HL-60/S4 (cell line): Measurements from ENCODE around the gene ANKZF1.
"Not testable (repeated sequence)": the region's sequence is repeated elsewhere in the genome, so short reads cannot be mapped to it uniquely, and the experiment has no call there.

Experiments used
- in situ Hi-C: fragments of 300-500 bp; cut with MboI; formaldehyde crosslinking; loops from 2 replicates; pipeline ENCODE4 v1.14.3; 2022; ENCODE audit warnings: low sequenced_read_pairs

The ANKZF1 gene

DNA sequence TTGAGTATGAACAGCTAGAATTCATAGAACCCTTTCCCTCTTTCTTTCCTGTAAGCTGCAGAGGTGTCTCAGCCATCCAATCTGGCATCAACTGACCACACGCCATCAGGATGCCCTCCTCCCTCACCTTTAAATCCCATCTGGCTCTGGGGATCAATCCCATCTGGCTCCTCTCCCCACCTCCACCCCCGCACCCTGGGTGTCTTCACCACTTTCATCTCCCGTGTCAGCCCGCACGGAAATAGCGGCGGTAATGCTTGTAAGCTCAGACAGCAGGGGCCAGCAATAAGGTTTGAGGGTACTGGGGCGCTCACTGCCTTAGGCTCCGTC is 22.9 kb downstream of the ANKZF1 start:
- in situ Hi-C loops, result no loop called here

GRCh38 chr2:219252900-219253752 is 23.5 kb downstream of the ANKZF1 start, which contains the start of gene TUBA4B:
Gene TUBA4B, plus strand, starts transcription at chr2:219253243. Its CDS starts 165 bp downstream, at chr2:219253408.
- in situ Hi-C loops, result no loop called here

GRCh38 chr2:219253753-219254589 is 24.4 kb downstream of the ANKZF1 start, which contains the start of gene TUBA4A:
Gene TUBA4A, minus strand, starts transcription at chr2:219253918. Its CDS starts 60 bp downstream, at chr2:219253858.
- in situ Hi-C loops, result no loop called here

GRCh38 chr2:219254590-219255201 is 25.1 kb downstream of the ANKZF1 start:
- in situ Hi-C loops, result no loop called here

- in situ Hi-C loops, result not testable (repeated sequence)
Measured at GRCh38 chr2:219258942-219259341, 29.3 kb downstream of the ANKZF1 start.

- in situ Hi-C loops, result no loop called here
Measured at GRCh38 chr2:219261024-219261855, 31.6 kb downstream of the ANKZF1 start.

DNA sequence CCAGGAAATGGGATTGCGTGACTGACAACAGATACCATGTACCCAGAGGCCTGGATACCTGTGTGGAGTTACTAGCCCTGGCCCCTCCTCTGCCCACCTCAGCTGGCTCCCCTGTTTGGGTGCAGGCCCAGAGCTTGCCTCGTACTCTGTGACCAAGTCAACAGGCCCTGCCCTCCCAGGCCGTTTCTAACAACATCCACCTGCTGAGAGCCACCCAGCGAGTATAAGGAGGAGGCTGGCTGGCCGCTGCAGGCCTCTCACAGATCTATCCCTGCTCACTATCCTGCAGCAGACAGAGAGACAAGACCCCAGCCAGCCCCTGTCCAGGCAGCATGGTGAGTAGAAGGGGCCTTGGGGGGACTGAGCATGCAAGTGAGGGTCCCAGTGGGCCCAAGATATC is 36.6 kb downstream of the ANKZF1 start:
- in situ Hi-C loops, result no loop called here

DNA sequence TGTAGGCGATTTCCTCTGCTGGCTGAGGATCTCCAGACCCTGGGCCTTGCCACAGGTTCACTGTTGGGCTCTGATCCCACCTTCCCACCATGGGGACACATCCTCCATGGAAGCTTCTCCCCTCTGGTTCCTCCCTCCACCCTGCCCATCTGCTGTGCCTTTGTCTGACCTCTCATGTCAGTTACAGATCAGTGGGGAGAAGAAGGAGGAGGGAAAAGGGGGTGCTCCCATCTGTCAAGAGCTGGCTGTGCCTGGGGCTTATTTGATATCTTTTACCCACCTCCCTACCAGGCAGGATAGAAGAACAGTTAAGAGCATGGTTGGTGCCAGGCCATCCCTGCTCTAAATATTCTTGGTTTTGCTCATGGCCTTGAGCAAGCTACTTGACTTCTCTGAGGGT is 37.3 kb downstream of the ANKZF1 start:
- in situ Hi-C loops, result no loop called here

GRCh38 chr2:219268294-219268693 is 38.7 kb downstream of the ANKZF1 start:
- in situ Hi-C loops, result no loop called here

DNA sequence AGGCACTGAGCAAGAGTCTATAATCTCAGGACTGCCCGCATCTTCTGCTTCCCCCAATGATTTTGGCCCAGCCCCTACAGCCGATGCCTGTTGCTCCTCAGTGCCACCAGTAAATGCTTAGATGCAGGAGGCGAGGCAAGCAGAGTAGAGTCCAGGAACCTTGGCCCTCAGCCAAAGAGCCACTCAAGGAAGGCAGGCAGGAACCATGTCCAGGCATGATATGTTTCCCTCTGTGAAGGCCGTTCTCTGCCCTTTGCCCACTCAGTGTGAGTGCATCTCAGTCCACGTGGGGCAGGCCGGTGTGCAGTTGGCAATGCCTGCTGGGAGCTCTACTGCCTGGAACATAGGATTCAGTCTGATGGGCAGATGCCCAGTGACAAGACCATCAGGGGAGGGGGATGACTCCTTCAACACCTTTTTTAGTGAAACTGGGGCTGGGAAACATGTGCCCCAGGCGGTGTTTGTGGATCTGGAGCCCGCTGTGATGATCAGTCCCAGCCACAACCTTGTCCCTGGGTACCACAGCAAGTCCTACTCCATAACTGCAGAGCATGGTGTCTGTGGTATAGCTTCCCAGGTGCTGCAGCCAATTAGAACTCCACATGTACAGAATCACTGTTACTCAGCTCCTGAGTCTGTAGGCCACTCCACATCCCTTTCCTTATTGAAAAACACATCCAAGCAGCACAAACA is 39.9 kb downstream of the ANKZF1 start:
- in situ Hi-C loops, result loop anchor here (10.0 kb wide), 1 partner anchor 105 kb away; the partner anchor contains the start of gene NHEJ1

GRCh38 chr2:219270055-219270372 is 40.4 kb downstream of the ANKZF1 start:
- in situ Hi-C loops, result loop anchor here (10.0 kb wide), 1 partner anchor 105 kb away; the partner anchor contains the start of gene NHEJ1

DNA sequence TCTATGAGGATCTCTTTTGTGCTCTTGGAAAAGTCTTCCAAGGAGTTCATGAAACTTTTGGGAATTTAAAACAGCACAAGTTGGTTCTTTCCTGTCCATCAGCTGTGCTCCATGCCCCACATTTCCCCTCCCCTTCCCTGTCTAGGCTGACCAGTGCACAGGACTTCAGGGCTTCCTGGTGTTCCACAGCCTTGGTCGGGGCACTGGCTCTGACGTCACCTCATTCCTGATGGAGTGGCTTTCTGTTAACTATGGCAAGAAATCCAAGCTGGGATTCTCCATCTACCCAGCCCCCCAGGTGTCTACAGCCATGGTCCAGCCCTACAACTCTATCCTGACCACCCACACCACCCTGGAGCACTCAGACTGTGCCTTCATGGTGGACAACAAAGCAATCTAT is 41.4 kb downstream of the ANKZF1 start:
- in situ Hi-C loops, result loop anchor here (10.0 kb wide), 1 partner anchor 106 kb away; the partner anchor contains the start of gene NHEJ1

DNA sequence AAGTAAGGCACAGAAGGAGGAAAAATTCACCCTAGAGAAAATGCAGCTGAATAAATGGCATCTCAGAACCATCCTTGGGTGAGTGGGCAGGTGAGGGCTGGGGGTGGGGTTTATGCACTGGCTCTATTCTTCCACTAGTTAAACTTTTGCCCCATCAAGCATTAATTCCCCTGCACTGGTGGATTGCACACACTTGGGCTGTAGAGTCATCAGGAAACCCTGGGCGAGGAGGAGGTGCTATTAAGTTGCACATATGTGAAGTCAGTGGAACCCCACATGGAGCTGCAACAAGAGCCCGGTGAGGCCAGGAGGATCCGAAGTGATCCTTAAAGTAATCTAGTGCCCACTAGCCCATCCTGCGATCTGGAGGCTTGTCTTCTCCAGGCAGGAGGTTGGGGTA is 42.8 kb downstream of the ANKZF1 start:
- in situ Hi-C loops, result loop anchor here (10.0 kb wide), 1 partner anchor 108 kb away; the partner anchor contains the start of gene NHEJ1

DNA sequence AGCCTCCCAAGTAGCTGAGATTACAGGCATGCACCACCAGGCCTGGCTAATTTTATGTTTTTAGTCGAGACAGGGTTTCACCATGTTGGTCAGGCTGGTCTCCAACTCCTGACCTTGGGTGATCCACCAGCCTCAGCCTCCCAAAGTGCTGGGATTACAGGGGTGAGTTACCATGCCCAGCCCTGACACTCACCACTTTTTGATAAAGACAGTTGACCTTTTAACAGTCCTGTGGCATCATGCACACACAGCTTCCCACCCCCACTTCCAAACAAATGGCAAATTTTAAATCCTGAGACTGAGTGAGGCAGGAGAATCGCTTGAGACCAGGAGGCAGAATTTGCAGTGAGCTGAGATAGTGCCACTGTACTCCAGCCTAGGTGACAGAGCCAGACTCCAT is 43.4 kb downstream of the ANKZF1 start:
- in situ Hi-C loops, result loop anchor here (10.0 kb wide), 1 partner anchor 108 kb away; the partner anchor contains the start of gene NHEJ1

- in situ Hi-C loops, result loop anchor here (10.0 kb wide), 1 partner anchor 109 kb away; the partner anchor contains the start of gene NHEJ1
Measured at GRCh38 chr2:219273937-219274336, 44.3 kb downstream of the ANKZF1 start.

DNA sequence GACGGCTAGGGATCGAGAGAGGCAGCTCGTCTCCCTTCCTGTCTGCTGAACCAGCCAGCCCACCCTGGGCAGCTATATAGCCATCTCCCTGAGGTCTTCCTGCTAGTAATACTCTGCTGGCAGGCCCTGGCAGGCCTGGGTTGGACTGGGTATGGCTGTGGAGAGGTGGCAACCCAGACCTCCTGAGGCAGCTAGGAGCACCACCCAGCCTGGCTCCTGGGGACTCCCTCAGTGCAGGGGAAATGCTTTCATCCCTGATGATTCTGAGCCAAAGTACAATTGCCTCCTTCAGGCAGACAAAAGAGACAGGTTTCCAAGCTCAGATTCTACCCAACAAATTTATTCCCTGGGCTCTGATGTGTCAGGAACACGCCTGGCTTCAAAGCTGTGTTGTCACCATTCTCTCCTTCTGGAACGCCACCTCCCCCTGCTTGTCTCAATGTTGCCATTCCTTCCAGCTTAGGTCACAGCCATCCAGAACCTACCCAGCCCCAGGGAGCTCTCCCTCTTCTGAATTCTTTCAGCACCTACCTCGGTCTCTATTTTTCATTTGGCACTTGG is 44.8 kb downstream of the ANKZF1 start:
- in situ Hi-C loops, result loop anchor here (10.0 kb wide), 1 partner anchor 110 kb away; the partner anchor contains the start of gene NHEJ1

DNA sequence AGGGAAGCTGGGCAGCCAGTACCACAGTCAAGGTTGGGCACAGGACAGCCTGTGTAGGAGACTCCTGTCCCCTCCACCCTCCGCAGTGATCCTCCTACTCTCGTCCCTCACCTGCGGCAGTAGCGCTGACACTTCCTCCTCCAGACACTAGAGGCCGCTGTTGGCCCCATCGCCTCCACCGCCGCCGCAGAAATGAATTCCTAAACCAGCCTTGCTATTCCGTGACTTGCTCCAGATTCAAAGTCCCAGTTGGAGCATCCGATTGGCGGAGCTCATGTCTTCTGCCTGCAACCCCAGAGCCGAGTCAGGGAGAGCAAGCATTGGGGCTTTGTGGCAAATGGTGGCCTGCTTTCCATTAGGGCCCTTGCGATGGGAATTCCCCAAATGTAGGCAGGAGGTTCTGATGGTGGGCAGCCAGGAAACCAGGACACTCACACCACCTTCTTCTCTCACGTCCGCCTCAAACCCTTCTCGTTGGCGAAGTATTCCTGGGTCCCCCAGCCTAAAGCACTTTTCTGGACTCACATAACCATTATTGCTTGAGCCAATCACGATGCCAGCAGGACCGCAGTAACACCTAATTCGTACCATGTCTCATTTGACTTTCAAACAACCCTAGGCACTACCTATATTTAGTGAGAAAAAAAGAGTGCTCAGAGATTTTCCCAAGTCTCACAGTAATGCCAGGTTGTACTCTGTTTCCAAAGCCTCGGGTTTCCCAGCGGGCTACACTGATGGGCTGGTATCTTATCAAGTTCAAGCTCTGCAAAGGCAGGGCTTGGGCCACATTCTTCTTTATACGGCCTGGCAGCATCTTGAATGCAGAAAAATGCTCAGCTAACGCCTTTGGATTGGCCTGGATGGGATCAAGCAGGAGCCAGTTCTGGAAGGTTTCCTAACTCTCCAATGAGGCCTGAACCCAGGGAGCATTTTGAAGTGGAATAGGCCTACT is 48.4 kb downstream of the ANKZF1 start:
- in situ Hi-C loops, result loop anchor here (10.0 kb wide), 1 partner anchor 113 kb away; the partner anchor contains the start of gene NHEJ1

GRCh38 chr2:219278655-219279150 is 49.1 kb downstream of the ANKZF1 start:
- in situ Hi-C loops, result loop anchor here (10.0 kb wide), 1 partner anchor 114 kb away; the partner anchor contains the start of gene NHEJ1
